AG09309 (cell line): ENCODE data around the gene CFAP65.

Source experiments
- DNase-seq: peaks from one replicate; pipeline ENCODE4 v3.0.0-alpha.2; 2010; ENCODE audit warnings: low read depth
- H3K4me3 ChIP-seq: 2 replicates; pipeline ENCODE4 v1.5.1; 2011; ENCODE audit warnings: mild to moderate bottlenecking, low read depth, low read length, moderate library complexity; ENCODE audit not compliant: control insufficient read depth
- CTCF ChIP-seq: IDR thresholded peaks from 2 replicates; pipeline ENCODE4 v1.5.1; 2011; ENCODE audit warnings: mild to moderate bottlenecking, low read depth, low read length, inconsistent platforms; ENCODE audit not compliant: insufficient read depth, control insufficient read depth; ENCODE audit errors: missing control alignments

The CFAP65 gene

GRCh38 chr2:218993345-218994315, 47.7 kb downstream of the CFAP65 start, which contains the start of gene CRYBA2:
Gene CRYBA2, minus strand, starts transcription at chr2:218993422. Its CDS starts 246 bp downstream, at chr2:218993176.
- peak; percentile 19 for TF ChIP-seq CTCF
- DNase-seq, result no peak
- H3K4me3 ChIP-seq, result peak within 1 kb of the TSS; percentile 32

- peak overlapping the region; percentile 32 for H3K4me3 ChIP-seq
- TF ChIP-seq CTCF, result no peak
- no peak for DNase-seq
These were observed 48.5 kb downstream of the CFAP65 start for GRCh38 chr2:218992703-218993344.

GRCh38 chr2:218992196-218992595, 49.1 kb downstream of the CFAP65 start:
- DNase-seq, result no peak
- no peak overlapping the region for H3K4me3 ChIP-seq
- no peak for TF ChIP-seq CTCF

GRCh38 chr2:218991674-218992168, 49.6 kb downstream of the CFAP65 start:
- no peak for TF ChIP-seq CTCF
- no peak for DNase-seq
- no peak overlapping the region for H3K4me3 ChIP-seq

- TF ChIP-seq CTCF, result no peak
- H3K4me3 ChIP-seq, result no peak overlapping the region
- DNase-seq, result no peak
These were observed 50.7 kb downstream of the CFAP65 start for GRCh38 chr2:218990612-218991011.

- DNase-seq, result no peak
- H3K4me3 ChIP-seq, result no peak overlapping the region
- TF ChIP-seq CTCF, result no peak
These were observed 51.3 kb downstream of the CFAP65 start for GRCh38 chr2:218990052-218990451.
